Stimulated activated CD4-positive, alpha-beta T cell treated with anti-CD3 and anti-CD28 coated beads, Interleukin-4, amount 100 ng/mL, for 24 hours (primary cell): ENCODE results near the gene CTNNA2.
"Not testable (repeated sequence)": the region's sequence is repeated elsewhere in the genome, so short reads cannot be mapped to it uniquely, and the experiment has no call there.

Experiments
- DNase-seq: peaks from one replicate; pipeline ENCODE4 v3.0.0-alpha.2; 2020

The CTNNA2 gene

GRCh38 chr2:80164375-80164774 is 651.5 kb downstream of the CTNNA2 start:
- no peak for DNase-seq

DNA sequence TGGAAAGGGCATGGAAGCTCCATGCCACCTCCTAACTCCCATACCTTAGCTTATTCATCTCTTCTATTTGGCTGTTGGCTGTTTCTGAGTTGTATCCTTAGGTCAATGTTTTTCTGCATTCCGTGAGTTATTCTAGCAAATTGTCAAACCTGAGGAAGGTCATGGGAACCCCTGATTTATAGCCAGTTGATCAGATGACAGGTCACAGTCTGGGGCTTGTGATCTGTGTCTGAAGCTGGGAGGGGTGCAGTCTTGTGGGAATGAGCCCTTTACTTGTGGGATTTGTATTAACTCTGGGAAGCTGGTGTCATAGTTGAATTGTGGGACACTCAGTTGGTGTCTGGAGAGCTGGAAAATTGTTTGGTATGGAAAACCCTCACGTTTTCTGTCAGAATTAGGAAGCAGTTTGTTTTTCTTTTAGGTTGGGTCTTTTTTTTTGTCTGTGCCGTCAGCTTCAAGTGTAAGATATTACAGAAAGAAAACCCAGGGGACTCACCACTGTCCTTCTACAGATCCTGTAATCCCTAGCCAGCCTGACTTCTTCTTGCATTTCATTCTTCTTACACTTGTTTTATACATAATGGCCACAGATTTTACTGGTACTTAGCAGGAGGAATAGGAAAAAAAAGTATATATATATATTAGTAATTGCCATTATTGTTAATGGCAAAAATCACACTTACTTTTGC is 653.8 kb downstream of the CTNNA2 start:
- DNase-seq, result no peak

GRCh38 chr2:80167284-80167808 is 654.5 kb downstream of the CTNNA2 start:
- no peak for DNase-seq

DNA sequence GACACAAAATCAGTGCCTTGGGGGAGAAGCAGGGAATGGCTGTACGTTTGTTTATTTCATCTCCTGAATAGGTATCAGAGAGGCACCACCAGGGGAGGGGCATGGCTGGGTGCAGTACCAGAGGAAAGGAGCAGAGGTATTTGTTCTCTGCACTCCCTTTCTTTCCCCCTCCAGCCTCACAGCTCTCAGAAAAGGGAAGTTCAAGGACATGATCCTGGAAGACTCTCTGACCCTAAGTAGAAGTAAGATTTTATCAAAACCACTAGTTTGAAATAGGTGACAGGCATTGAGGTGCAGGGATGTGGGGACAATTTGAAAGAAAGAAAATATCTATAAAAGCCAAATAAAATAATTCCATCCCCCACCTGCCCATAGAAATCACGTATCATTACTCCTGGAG is 655.2 kb downstream of the CTNNA2 start:
- DNase-seq, result no peak

GRCh38 chr2:80168801-80169200 is 656.0 kb downstream of the CTNNA2 start:
- no peak for DNase-seq

- DNase-seq, result no peak
These were observed 657.2 kb downstream of the CTNNA2 start for GRCh38 chr2:80169811-80170594.

DNA sequence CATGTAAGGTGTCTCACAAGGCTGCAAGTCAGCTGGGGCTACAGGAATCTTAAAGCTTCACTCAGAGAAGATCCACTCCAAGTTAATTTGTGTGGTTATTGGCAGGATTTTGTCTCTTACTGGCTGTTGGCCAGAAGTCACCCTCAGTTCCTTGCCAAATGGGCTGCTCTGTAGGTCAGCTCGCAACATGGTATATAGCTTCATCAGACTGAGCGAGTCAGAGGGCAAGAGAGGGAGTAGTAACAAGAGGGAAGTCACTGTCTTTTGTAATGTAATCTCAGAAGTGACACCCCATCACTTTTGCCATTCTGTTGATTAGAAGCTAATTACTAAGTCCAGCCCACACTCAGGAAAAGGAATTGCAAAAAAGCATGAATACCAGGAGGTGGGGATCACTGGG is 672.2 kb downstream of the CTNNA2 start:
- DNase-seq, result no peak

- no peak for DNase-seq
These were observed 673.4 kb downstream of the CTNNA2 start for GRCh38 chr2:80186262-80186661.

GRCh38 chr2:80187156-80187555 is 674.3 kb downstream of the CTNNA2 start:
- no peak for DNase-seq

- no peak for DNase-seq
These were observed 677.3 kb downstream of the CTNNA2 start for GRCh38 chr2:80190166-80190565.

DNA sequence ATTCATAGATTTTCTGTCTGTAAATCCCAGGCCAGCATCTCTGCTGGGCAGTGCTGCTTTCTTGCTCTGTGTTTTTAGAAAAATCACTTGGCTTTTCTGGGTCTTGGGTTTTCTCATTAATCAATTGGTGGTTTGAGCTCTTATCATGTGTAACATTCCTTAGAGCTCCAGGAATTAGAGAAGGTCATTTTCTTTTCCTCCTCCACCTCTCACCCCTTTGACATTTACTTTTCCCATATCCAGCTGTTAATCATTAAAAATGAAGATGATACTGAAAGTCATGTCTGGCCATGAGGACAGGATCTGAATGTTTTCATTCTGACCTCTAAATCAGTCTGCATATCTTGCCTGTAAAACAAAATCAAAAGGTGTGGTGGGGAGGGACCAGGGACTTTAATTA is 680.7 kb downstream of the CTNNA2 start:
- DNase-seq, result no peak

DNA sequence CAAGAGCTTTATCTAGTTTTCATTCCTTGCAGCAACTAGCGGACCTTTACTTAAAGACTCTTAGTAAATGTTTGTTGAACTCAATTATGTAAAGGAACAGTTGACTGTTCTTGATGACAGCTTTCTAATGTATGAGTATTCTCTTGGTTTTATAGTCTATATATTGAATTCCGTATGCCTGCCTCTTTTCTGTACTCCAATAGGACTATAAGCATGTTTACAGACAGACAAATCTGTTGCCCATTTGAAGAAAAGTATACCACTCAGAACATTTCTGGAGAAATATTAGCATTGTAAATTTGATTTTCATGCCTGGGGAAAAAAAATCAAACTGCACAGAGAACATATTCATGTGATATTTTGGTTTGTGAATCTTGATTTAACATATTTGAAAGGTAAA is 682.2 kb downstream of the CTNNA2 start:
- no peak for DNase-seq

DNA sequence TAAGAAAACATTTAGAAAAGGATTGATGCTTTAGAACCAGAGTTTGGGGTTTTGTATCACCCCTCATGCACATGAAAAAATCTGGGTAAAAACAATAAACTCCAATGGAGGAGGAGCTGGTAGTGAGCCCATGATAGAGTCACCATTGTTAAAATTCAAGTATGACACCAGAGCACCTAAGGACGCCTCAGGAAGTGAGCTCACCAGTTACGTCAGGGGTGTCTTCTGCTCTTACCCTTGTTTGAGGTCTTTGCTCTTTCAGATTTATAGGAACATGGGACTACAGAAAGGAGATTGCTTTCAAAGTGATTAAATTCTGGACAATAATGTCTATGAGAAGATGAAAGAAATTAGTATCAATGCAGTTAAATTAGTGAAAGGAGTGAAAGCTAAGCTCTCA is 685.2 kb downstream of the CTNNA2 start:
- DNase-seq, result no peak

GRCh38 chr2:80199504-80199903 is 686.7 kb downstream of the CTNNA2 start:
- DNase-seq, result no peak

DNA sequence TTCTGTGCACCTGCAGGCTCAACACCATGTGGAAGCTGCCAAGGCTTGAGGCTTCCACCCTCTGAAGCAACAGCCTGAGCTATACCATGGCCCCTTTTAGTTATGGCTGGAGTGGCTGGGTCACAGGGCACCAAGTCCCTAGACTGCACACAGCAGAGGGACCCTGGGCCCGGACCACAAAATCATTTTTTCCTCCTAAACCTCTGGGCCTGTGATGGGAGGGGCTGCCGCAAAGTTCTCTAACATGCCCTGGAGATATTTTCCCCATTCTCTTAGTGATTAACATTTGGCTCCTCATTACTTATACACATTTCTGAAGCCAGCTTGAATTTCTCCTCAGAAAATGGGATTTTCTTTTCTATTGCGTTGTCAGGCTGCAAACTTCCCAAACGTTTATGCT is 691.1 kb downstream of the CTNNA2 start:
- DNase-seq, result not testable (repeated sequence)

DNA sequence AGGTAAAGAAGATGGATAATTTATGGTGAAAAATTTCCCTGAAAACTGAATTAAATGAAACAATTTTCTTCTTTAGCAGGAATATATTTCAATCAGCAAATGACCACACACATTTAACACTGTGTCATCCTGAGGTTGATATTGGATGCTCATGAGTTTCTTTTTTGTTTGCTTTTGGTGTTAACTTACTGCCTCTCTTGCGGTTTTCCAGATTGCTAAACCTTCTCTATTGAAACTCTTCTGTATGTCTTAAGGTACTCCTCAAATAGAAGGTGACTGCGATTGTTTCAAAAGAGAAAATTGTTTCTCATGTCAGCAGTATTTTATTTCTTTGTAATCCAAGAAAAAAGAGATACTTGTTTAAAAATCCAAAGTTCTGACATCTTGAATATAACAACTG is 692.6 kb downstream of the CTNNA2 start:
- DNase-seq, result no peak

GRCh38 chr2:80209458-80209857 is 696.6 kb downstream of the CTNNA2 start:
- DNase-seq, result no peak

DNA sequence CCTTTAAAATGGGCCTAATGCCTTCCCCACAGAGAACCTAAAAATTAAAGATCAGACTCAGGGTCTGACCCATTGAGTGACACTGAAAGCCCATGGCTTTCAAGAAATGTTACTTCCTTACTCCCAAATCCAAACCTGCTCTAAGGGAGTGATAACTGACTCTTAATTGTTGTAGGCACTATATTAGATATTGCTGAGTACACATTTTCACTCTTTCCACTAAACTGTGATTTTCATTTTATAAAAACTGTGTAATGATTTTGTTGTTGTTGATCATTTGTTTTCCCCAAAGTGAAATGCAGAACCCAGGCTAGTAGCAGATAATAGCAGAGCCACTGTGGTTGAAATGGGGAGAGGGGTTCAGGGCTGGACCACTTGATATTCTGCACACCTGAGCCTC is 704.6 kb downstream of the CTNNA2 start:
- no peak for DNase-seq

DNA sequence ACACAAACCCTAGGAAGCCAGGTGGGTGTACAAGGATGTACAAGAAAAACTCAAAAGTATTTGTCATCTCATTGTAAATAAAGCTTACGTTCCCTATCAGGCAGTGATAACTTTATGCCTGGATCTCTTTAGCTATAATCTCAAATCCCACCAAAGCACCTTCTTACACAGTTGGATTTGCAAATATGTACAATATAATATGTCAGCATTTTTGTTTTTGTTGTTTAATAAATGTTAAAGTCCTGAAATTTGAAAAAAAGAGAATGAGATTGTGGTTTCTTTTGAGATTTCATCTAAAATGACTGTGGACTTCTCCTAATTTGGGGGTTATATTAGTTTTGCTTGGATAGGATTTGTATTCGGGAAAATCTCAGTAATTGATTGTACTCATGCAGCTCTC is 709.8 kb downstream of the CTNNA2 start:
- DNase-seq, result no peak

DNA sequence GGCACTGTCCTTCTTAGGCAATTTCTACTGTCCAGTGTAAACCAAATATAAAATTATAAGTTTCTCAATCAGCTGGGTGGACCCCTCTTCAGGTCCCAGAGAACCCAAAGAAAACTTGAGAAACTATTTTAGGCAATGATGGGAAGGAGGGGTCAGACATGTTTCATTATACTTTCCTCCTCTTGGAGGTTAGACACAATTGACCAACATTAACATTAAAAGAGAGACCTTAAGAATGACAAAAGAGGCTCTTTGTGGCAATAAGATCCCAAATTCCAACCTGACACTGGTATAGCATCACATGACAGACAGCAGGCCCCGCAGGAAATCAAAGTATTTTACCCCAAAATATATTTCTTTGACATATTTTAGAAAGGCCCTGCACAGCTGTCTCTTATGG is 718.6 kb downstream of the CTNNA2 start:
- DNase-seq, result no peak

DNA sequence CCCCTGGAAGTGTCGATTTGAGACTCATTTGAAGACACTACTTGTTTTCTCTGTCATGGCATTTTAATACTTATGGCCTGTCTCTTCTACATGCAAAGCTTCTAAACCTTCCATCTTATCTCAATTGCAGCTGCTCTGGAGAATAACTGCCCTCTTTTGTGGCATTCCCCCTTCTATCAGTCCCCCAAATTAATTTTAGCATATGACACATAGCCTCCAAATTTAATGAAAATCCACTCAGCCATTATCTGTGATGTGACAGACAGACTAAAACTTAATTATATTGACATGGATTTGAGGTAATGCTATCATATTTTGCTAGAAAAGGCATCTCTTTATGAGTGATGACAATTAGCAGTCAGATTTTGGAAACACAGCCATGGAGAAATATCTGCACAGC is 720.5 kb downstream of the CTNNA2 start:
- DNase-seq, result no peak

DNA sequence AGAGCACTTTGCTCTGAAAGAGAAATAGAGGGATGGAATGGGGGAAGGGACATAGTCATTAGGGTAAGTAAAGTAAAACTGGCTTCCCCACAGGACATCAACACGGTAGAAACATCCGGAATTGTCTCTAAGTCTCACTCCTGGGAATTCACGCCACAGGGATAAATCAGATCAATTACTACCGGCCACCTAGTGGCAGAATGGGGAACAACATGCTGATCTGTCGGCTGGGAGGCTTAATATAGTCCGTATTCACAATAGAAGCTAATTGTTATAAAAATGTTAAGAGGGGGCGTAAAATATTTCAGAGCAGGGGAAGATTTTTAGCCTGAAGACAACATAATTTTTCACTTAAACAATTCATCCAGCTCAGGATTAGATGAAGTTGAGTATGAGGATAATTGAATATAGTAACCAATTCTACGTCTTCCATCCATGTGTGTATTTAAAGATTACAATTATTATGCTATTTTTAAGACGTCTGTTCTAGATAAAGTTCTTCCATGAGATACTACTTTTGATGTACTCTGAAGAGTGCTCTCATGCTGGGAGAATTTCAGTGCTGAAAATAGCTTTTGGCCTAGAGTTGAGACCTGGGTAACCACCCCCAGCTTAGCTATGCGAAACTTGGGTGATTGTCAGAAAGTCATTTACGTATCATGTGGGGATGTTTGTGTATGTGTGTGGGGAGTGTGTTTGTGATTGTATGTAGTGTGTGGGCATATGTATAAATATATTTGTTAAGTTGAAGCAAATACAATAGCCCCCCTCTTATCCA is 726.0 kb downstream of the CTNNA2 start:
- DNase-seq, result no peak

DNA sequence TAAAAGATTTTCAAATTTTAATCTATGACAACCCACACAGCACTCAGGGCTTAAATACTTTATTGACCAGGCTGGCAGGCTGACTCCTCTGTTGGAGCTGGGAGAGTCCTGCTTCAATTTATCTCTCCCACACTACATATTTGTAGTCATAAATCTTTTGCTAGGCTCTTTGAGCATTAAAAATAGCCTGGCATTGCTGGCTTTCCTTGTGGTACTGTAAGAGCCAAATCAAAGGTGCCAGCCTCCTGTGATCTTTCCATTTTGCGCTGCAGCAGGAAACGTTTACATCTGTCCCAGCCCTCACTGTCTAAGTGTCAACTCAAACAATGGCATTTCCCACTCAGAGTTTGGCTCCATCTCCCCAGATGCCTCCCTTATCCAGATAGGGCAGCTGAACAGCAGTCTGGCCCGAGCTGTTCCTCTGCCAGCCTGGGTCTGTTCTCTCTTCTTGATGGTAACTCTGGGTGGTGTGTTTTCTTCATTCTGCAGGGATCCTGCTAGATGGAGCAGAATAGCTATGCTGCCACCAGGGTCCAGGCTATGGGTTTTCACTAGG is 729.6 kb downstream of the CTNNA2 start:
- DNase-seq, result no peak
